GM10847 (cell line): ENCODE data around the gene SLC9A1.

Experiments used
- POLR2A ChIP-seq: IDR thresholded peaks from 2 replicates; pipeline ENCODE4 v1.6.1; 2011; ENCODE audit not compliant: insufficient read length; ENCODE audit errors: extremely low read depth

The SLC9A1 gene

GRCh38 chr1:27154991-27155781 is at the start of gene SLC9A1:
Gene SLC9A1, minus strand, starts transcription at chr1:27155125. Its CDS starts 791 bp downstream, at chr1:27154334.
- peak; percentile 100 for TF ChIP-seq POLR2A

GRCh38 chr1:27203946-27204345 is 49.0 kb upstream of the SLC9A1 start:
- no peak for TF ChIP-seq POLR2A

- TF ChIP-seq POLR2A = no peak
Measured at GRCh38 chr1:27201295-27201694, 46.4 kb upstream of the SLC9A1 start.

- no peak for TF ChIP-seq POLR2A
Measured at GRCh38 chr1:27193194-27193593, 38.3 kb upstream of the SLC9A1 start.

GRCh38 chr1:27192039-27192529 is 37.2 kb upstream of the SLC9A1 start:
- no peak for TF ChIP-seq POLR2A

GRCh38 chr1:27179979-27180378 is 25.1 kb upstream of the SLC9A1 start:
- TF ChIP-seq POLR2A = no peak

GRCh38 chr1:27179379-27179778 is 24.5 kb upstream of the SLC9A1 start:
- TF ChIP-seq POLR2A = no peak

GRCh38 chr1:27176954-27177353 is 22.0 kb upstream of the SLC9A1 start:
- TF ChIP-seq POLR2A = no peak

- no peak for TF ChIP-seq POLR2A
Measured at GRCh38 chr1:27176323-27176722, 21.4 kb upstream of the SLC9A1 start.

- TF ChIP-seq POLR2A = no peak
Measured at GRCh38 chr1:27166929-27167328, 12.0 kb upstream of the SLC9A1 start.

GRCh38 chr1:27166351-27166802 is 11.5 kb upstream of the SLC9A1 start:
- no peak for TF ChIP-seq POLR2A

- TF ChIP-seq POLR2A = no peak
Measured at GRCh38 chr1:27163093-27163492, 8.2 kb upstream of the SLC9A1 start.

GRCh38 chr1:27162090-27162489 is 7.2 kb upstream of the SLC9A1 start:
- TF ChIP-seq POLR2A = no peak

GRCh38 chr1:27161594-27161993 is 6.7 kb upstream of the SLC9A1 start:
- TF ChIP-seq POLR2A = no peak

- no peak for TF ChIP-seq POLR2A
Measured at GRCh38 chr1:27157194-27157593, 2.3 kb upstream of the SLC9A1 start.

- no peak for TF ChIP-seq POLR2A
Measured at GRCh38 chr1:27154469-27154990, 395 bp downstream of the SLC9A1 start.
